Activated CD8-positive, alpha-beta memory T cell treated with anti-CD3 and anti-CD28 coated beads, Interleukin-2, amount 50 U/mL, for 4 hours (primary cell): Measurements from ENCODE around the gene SAMD4B.
"Not testable (repeated sequence)": the region's sequence is repeated elsewhere in the genome, so short reads cannot be mapped to it uniquely, and the experiment has no call there.

ENCODE experiments used
- DNase-seq: peaks from one replicate; pipeline ENCODE4 v3.0.0-alpha.2; 2020

The SAMD4B gene

GRCh38 chr19:39339674-39340073, 2.5 kb upstream of the SAMD4B start:
- DNase-seq: no peak

- not testable (repeated sequence) for DNase-seq
Measured at GRCh38 chr19:39340156-39340555, 2.1 kb upstream of the SAMD4B start.

DNA sequence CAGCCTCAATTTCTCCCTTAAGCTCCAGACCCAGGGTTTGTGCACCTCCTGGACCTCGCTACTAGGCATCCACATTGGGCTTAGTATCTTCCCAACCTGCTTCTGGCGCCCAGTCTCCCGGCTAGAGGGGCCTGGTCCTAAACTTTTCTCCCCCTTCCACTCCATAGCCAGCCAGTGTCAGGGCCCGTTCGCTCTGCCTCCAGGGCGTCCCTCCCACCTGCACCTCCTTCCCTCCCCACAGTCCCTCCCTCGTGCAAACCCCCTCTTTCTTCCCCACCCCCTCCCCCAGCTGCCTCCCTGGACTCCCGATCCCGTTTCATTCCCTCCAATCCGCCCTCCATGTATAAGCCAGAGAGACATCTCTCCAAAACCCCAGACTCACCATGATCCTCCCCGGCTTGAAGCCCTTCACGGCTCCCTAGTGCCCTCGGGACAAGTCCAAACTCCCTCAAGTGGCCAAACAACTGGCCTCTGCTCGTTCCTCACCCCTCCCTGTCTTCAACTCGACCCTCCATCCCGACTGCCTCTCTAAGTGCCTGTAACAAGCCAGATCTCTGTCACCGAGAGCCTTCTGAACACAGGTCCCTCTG, 997 bp upstream of the SAMD4B start:
- no peak for DNase-seq

- peak; percentile 26 for DNase-seq
Measured at GRCh38 chr19:39342647-39343305, 555 bp downstream of the SAMD4B start.

- no peak for DNase-seq
Measured at GRCh38 chr19:39345956-39346355, 3.7 kb downstream of the SAMD4B start.

GRCh38 chr19:39347332-39348164, 5.3 kb downstream of the SAMD4B start:
- no peak for DNase-seq

DNA sequence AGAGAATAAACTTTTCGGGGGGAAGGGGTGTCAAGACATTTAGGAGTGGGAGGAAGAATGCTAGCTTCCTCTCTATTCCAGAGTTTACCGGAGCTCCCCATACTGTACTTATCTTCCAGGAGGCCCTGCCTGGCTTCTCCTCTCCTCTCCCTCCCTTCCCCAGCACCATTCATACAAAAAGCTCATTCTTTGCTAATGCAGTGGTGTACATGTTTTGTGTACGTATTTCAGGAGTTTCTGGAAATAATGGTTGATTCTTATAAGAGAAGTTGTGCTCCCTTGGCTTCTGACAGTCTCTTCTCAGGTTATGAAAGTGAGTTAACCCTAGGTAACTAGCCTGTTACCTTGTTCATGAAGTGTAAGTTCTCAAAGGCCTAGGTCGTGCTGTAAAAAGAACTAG, 7.1 kb downstream of the SAMD4B start:
- no peak for DNase-seq

DNA sequence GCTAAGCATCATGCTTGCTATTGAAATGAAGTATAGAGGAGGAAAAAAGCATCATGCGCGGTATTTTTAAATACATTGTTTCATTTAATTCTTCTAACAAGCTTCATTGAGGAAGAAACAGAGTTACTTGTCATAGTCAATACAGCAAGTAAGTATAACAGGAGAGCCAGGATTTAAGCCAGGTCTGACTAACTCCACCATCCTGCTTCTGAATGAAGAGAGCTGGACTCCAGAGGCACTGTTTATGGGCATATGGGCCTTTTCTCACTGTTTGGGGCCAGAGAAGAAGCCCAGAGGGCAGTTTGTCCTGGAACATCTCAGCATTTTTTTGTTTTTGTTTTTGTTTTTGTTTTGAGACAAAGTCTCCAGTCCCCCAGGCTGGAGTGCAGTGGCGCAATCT, 7.9 kb downstream of the SAMD4B start:
- DNase-seq: no peak

- no peak for DNase-seq
Measured at GRCh38 chr19:39351537-39352064, 9.4 kb downstream of the SAMD4B start.

DNA sequence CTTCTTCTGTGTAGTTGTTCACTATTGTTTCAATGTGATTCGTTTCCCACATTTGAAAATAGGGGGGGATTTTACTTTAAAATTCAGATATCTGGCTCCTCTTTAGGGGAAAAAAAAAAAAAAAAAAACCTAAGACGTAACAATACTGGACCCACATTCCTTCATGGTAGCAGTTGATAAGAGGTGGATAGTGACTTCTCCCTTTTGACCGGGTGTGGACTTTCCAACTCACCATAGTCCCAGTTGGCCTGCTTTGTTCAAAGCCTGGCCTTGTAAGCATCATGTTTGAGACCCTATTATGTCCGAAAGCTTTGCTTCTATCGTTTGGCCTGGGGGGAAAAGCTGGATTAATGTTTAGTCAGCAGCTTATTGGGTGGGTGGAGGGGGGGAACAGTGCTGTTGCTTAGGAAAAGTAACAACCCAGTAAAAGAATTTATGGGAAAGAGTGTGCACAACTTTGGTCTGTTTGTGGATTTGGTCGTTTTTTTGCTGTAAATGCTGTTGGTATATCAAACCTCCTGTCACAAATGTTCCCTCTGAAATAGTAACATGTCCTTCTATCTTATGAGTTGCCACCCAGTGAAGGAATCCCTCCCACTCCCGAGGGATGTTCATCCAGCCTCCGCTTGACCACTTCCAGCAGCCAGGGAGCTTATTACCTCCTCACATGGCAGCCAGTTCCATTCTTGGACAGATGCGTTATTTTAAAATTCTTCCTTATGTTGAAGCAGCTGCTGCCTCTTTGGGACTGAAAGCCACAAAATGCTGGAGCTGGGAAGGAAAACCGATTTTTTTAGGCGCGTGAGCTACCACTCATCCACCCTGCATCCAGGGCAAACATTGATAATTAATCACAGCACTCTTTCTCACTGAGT, 10.4 kb downstream of the SAMD4B start:
- DNase-seq: no peak

DNA sequence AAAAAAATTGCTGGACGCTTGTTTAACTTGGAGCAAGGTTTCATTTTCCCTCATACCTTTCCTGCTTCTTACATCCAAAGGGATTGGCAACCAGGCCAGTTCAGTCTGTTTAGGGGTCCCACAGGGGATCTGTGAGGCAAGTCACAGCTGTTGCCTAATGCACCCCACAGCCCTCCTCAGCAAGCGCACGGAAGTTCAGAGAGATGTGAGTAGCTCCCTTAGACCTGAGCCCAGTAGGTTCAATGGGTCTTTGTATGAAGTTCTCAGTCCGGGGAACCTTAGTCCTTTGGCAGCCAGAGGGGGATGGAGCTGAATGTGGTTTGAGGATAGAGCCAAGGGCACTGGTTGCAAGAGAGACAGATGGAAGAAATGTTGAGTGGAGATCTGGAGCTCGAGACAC, 13.0 kb downstream of the SAMD4B start:
- no peak for DNase-seq

GRCh38 chr19:39356073-39356472, 13.9 kb downstream of the SAMD4B start:
- no peak for DNase-seq

- no peak for DNase-seq
Measured at GRCh38 chr19:39356647-39357046, 14.4 kb downstream of the SAMD4B start.

DNA sequence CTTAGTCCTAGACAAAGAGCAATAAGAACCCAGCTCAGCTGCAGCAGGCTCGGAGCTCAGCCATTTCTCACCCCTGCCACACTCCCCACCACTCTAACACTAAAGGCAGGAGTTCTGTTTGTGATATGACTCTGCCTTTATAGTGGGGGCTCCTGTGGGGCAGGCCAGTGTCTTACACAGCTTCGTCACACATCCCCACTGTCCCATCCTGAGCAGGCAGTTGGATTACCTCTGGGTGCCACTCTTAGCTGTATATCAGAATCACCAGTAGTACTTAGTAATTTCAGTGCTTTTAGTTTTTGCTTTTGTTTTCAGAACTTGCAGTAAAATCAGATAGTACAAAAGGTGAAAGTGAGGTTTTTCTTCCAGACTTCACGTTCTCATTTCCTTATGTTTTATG, 16.8 kb downstream of the SAMD4B start:
- no peak for DNase-seq

GRCh38 chr19:39360599-39360998, 18.4 kb downstream of the SAMD4B start:
- no peak for DNase-seq

DNA sequence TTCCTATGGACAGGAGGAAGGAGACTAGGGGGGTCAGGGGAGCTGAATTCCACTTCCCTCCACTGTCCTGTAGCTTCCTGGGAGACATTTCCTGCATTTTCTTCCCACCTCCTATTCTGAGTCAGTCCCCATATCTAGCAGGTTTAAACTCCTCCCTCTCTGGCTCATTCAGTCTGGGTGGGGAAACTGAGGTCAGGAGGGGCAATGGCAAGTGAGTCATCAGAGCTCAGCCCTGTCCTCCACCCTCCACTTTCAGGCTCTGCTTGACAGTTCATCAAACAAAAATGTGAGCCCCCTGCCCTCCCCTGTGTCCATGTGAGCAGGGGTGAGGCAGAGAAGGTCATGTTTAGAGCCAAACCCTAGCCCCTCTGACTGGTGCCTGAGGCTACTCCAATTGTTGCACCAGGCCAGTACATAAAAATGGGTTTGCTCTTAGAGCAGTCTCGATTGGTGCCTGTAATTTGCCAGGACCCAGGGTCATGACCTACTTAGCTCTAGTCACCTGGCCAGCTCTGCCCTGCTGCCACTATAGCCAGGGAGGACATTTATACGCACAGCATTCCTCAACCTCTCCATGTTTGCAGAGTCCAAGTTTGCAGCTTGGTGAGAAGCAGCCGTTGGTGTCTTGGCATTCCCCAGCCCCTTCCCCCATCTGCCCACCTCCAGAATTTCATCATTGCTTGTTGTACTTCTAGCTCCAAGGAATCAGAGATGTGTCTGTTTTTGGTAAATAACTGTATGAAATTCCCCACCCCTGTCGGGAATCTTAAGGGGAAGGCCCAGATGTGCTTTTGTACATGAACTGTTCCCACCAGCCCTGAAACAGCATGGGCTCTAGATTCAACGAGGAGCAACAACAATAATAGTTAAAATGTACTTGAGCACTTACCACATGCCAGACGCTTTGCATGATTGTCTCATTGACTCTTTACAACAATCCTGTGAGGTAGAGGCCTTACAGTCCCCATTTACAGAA, 20.7 kb downstream of the SAMD4B start:
- DNase-seq: no peak

- DNase-seq: no peak
Measured at GRCh38 chr19:39363901-39364457, 21.8 kb downstream of the SAMD4B start.

GRCh38 chr19:39365531-39365930, 23.3 kb downstream of the SAMD4B start:
- DNase-seq: no peak

GRCh38 chr19:39369200-39369599, 27.0 kb downstream of the SAMD4B start:
- DNase-seq: no peak

DNA sequence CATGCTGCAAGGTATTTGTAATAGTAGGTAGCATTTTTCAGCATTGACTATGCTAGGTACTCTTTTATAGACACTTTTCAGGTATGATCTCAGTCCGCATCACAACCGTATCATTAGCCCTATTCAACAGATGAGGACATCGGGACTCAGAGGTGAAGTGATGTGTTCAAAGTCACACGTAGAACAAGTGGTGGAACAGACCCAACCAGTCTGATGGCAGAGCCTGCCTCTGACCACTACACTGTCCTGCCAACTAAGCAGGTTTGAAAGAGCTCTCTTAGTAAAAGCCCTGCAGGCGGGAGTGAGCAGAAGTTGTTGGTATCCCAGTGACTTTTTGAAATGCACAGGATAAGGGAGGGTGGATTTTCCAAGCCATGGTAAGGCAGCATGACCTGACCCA, 28.5 kb downstream of the SAMD4B start:
- DNase-seq: no peak
